ENCODE measurements around the gene NAALADL2. TPM values are rescaled to one million over a fixed set of nuclear protein-coding genes. Genes with fewer than 3 reads are reported as not detected.

The NAALADL2 gene
- total RNA-seq, 2 experiments from 2014 or later: 0.30 to 1.2 TPM

DNA sequence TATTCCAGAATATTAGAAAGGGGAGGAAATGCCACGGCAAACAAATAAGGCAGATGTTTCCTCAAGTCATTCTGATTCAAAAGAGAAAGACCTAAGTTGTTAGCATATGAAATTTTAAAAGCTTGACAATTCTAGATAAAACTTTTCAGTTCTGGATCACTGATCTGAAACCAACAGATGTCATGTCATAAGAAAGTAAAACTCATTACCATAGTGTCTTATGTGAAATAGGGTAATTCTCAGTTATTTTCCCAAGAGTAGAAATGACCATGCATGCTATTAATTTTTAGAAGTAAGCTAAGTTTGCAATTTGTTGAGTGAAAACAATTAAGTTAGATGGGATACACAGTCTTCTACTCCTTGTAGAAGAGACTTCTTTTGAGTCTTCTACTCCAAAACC is 630.3 kb downstream of the NAALADL2 start:
- Mint-ChIP-seq H3K4me3 (no peak overlapping the region), H3K4me1 (ENCODE audit: low read depth) (no peaks in the 10 kb centered on the region), H3K27me3 (no peaks in the 10 kb centered on the region), H3K36me3 (ENCODE audit: low read depth) (no peaks in the 10 kb centered on the region), H3K9me3 (peaks cover 4% of the 10 kb centered on the region), H3K27ac (no peak overlapping the region)
- CTCF ChIA-PET: no interaction called here
- H3K36me3 ChIP-seq (ENCODE audit: insufficient read depth, low read length): no peaks in the 10 kb centered on the region
- DNase-seq (no peak), ATAC-seq (ENCODE audit: poor library complexity) (no peak)
- no peaks in the 10 kb centered on the region for H3K27me3 ChIP-seq (ENCODE audit: control insufficient read depth in 1 of 2, insufficient read depth in 2 of 2, low read length in 2 of 2)
- no peaks in the 10 kb centered on the region for H3K9me3 ChIP-seq (ENCODE audit: control insufficient read depth in 1 of 2, insufficient read depth in 1 of 2, low read length in 2 of 2)
- no peak overlapping the region for H3K4me3 ChIP-seq (ENCODE audit: low read length)
- no peaks in the 10 kb centered on the region for H3K4me1 ChIP-seq (ENCODE audit: insufficient read depth, low read length)
- POLR2A ChIA-PET: no interaction called here
- intact Hi-C loops (cut with DNase I, micrococcal nuclease): no loop called here
- H3K27ac ChIP-seq (ENCODE audit: low read depth in 1 of 2, low read length in 2 of 2): no peak overlapping the region
- no peak for TF ChIP-seq CTCF (IDR thresholded peaks at IDR 0.05)

DNA sequence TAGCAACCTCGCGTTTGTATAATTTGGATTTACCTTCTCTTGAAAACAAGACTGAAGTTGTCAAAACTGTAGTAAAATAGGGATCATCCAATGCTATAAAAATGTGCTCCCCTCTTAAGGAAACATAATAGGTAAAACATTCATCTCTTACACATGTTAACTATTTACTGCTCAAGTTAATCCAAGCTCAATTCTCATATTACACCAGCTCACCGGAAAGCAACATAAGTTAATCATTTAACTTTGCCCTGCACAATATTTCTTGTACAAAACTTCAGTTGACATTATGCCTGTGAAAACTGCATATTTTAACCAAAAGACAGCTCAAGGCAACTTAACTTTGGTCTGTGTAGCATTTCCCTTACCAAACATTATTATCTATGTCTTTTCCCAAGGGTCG is 634.2 kb downstream of the NAALADL2 start:
- no peak for ATAC-seq (ENCODE audit: poor library complexity)
- no peaks in the 10 kb centered on the region for H3K4me1 Mint-ChIP-seq (ENCODE audit: low read depth)
- Histone ChIP-seq H3K36me3 (ENCODE audit: insufficient read depth, low read length) (no peaks in the 10 kb centered on the region), H3K27ac (ENCODE audit: low read depth in 1 of 2, low read length in 2 of 2) (no peak overlapping the region), H3K9me3 (ENCODE audit: control insufficient read depth in 1 of 2, insufficient read depth in 1 of 2, low read length in 2 of 2) (peaks cover 0 to 3% of the 10 kb centered on the region in 2 experiments), H3K27me3 (ENCODE audit: control insufficient read depth in 1 of 2, insufficient read depth in 2 of 2, low read length in 2 of 2) (no peaks in the 10 kb centered on the region), H3K4me3 (ENCODE audit: low read length) (no peak overlapping the region), H3K4me1 (ENCODE audit: insufficient read depth, low read length) (no peaks in the 10 kb centered on the region)
- intact Hi-C loops (cut with DNase I, micrococcal nuclease): no loop called here
- no peaks in the 10 kb centered on the region for H3K9me3 Mint-ChIP-seq
- H3K36me3 Mint-ChIP-seq (ENCODE audit: low read depth): no peaks in the 10 kb centered on the region
- ChIA-PET POLR2A (no interaction called here), CTCF (no interaction called here)
- H3K27me3 Mint-ChIP-seq: no peaks in the 10 kb centered on the region
- no peak for TF ChIP-seq CTCF (IDR thresholded peaks at IDR 0.05)
- H3K4me3 Mint-ChIP-seq: no peak overlapping the region
- DNase-seq: no peak
- H3K27ac Mint-ChIP-seq: no peak overlapping the region

DNA sequence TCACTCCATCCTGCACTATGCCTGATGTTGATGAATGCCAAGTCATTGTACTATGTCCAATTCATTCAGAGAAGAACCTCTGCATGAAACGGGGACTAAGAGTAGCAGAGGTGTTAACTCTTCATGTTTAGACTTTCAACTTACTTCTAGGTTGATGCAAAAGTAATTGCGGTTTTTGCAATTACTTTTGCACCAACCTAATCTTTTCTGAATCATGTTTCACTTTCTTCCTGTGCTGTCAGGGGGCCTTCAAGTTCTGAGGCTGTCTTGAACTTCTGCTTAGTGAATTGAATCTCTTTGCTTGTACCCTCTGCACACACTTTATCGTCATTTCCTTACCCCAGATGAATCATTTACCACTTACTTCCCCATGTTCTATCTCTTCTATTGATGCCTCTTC is 636.2 kb downstream of the NAALADL2 start:
- H3K27me3 Mint-ChIP-seq: no peaks in the 10 kb centered on the region
- H3K9me3 Mint-ChIP-seq: no peaks in the 10 kb centered on the region
- peaks cover 0 to 3% of the 10 kb centered on the region in 2 experiments for H3K9me3 ChIP-seq (ENCODE audit: control insufficient read depth in 1 of 2, insufficient read depth in 1 of 2, low read length in 2 of 2)
- TF ChIP-seq CTCF (IDR thresholded peaks at IDR 0.05): no peak
- H3K4me3 ChIP-seq (ENCODE audit: low read length): no peak overlapping the region
- ATAC-seq (ENCODE audit: poor library complexity) (no peak), DNase-seq (no peak)
- H3K27ac Mint-ChIP-seq: no peak overlapping the region
- ChIA-PET POLR2A (no interaction called here), CTCF (no interaction called here)
- no peaks in the 10 kb centered on the region for H3K36me3 ChIP-seq (ENCODE audit: insufficient read depth, low read length)
- intact Hi-C loops (cut with DNase I, micrococcal nuclease): no loop called here
- no peaks in the 10 kb centered on the region for H3K4me1 Mint-ChIP-seq (ENCODE audit: low read depth)
- no peak overlapping the region for H3K27ac ChIP-seq (ENCODE audit: low read depth in 1 of 2, low read length in 2 of 2)
- no peak overlapping the region for H3K4me3 Mint-ChIP-seq
- H3K4me1 ChIP-seq (ENCODE audit: insufficient read depth, low read length): no peaks in the 10 kb centered on the region
- H3K27me3 ChIP-seq (ENCODE audit: control insufficient read depth in 1 of 2, insufficient read depth in 2 of 2, low read length in 2 of 2): no peaks in the 10 kb centered on the region
- no peaks in the 10 kb centered on the region for H3K36me3 Mint-ChIP-seq (ENCODE audit: low read depth)

All from CD4-positive, alpha-beta T cell (primary cell).